HG03103 (cell line): ENCODE measurements around the gene GPR33.

Source experiments
- ATAC-seq: cut with Tn5 transposase; IDR thresholded peaks from one replicate; pipeline ENCODE4 v1.9.1; 2021; ENCODE audit warnings: low read depth; ENCODE audit not compliant: unreplicated experiment

The GPR33 gene, protein sequence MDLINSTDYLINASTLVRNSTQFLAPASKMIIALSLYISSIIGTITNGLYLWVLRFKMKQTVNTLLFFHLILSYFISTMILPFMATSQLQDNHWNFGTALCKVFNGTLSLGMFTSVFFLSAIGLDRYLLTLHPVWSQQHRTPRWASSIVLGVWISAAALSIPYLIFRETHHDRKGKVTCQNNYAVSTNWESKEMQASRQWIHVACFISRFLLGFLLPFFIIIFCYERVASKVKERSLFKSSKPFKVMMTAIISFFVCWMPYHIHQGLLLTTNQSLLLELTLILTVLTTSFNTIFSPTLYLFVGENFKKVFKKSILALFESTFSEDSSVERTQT

DNA sequence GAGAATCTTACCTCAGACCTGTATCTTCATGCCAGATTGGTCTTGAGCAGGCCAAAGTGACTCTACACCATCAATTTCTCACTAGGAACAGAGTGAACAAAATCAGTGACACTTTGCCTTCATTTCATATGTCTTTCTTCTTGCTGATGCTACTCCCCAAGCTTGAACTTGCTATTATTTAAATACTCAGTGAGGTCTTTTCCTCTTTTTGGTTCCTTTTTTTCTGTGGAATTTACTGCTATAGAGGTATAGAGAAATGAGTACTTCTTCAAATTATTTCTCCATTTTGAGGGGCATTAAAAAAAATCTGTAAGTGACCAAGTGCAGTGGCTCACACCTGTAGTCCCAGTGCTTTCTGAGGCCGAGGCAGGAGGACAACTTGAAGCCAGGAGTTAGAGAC lies at the start of gene GPR33:
GPR33 (minus strand) TSS at position 154 of the 400 bp plus-strand sequence. CDS start 4,074 bp downstream, outside the sequence.
- no peak for ATAC-seq

DNA sequence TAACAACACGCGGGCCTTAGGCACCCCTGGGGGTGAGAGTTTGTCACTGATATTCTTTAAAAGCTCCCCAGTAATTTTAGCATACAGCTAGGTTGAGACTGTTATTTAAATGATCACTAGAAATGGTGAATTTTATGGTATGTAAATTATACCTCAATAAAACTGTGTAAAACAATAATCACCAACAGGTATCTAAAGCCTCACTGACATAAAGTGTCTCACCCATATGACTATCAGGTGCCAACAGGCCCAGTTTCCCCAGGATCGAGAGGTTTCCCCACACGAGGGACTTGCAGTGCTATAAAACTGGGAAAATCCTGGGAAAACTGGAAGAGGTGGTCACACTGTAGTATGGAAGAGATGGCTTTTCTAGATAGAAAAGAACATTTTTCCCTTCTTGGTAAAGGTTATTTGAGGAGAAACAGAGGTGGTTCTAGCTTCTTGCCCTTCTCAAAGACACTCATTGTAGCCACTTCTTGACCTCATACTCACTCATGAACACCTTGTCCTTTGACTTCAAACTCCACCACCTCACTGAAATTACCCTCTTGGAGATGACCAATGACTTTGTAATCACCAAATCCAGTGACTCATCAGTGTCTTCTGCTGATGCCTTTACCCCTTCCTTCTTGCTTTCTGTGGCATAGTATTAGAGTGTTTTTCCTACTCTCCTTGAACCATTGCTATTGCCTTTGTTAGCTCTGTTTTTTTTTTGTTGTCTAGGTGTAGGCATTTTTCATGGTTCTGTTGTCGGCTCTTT lies 48.5 kb upstream of the GPR33 start:
- ATAC-seq: no peak

DNA sequence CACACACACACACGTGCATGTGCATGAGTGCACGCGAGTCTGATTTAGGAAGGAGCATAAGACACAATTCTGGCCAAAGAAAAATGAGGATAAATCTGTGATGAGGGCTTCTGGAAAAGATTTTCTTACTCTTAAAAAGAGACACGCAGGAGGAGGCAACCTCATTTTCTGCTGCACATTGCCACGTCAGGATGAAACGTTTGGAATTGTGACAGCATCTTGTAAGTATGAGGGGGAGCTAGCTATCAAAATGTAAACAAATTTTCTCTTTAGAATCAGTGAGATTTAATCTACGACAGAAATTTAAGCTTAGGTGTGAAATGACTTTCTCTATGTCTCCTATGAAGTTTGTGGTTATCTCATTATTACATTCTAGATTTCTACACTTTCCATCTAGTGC lies 42.3 kb upstream of the GPR33 start:
- no peak for ATAC-seq

DNA sequence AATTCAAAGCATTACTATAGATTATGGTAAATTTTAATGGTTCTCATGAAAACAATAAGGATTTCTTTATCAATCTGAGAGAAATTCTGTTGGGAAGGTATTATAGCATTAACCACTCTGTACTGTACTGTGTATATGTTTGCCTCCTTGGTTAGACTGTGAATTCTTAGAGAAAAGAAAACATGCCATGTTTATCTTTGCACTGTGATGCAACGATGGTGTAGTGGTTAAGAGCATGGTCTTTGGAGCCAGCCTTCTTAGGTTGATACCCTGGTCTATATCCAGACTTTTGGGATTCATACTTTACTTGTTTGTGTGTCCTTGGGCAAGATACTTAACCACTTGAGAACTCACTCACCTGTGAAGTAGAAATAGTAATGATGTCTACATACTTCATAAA lies 41.2 kb upstream of the GPR33 start:
- no peak for ATAC-seq

DNA sequence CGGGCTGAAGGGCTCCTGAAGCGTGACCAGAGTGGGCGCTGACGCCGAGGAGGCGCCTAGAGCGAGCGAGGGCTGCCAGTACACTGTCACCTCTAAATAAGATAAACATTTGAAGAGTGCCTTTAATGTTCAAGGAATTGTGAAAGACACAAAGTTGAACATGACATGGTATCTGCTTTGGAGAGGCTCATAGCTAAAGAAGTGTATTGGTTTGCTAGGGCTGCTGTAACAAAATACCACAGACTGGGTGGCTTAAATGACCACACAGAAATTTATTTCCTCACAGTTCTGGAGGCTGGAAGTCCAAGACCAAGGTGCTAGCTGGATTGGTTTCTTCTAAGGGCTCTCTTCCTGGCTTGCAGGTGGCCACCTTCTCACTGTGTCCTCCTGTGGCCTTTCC lies 39.7 kb upstream of the GPR33 start:
- no peak for ATAC-seq

DNA sequence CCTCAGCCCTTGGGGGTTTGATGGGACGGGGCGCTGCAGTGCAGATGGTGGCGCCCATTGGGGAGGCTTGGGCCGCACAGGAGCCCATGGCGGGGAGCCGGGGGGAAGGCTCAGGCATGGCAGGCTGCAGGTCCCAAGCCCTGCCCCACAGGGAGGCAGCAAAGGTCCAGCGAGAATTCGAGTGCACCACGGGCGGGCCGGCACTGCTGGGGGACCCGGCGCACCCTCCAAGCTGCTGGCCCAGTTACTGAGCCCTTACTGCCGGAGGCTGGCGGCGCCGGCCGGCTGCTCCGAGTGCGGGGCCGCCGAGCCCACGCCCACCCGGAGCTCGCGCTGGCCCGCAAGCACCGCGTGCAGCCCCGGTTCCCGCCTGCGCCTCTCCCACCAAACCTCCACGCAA lies 39.2 kb upstream of the GPR33 start:
- ATAC-seq: no peak

DNA sequence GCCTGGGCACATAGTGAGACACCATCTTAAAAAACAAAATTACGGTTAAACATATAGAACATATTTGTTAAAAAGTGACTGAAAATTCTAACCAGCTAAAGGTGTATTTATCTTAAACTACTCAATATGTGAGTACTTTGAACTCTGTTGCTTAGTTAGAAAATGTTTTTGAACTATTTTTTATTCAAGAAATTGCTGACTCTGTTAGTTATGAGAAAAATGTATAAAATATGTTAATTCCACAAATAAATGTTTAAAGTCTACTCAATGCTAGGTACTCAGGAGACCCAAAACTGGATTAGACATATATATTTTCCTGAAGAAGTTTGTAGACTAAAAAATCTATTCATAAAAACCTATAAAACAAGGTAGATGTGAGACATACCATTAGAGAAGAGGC lies 23.0 kb upstream of the GPR33 start:
- no peak for ATAC-seq

DNA sequence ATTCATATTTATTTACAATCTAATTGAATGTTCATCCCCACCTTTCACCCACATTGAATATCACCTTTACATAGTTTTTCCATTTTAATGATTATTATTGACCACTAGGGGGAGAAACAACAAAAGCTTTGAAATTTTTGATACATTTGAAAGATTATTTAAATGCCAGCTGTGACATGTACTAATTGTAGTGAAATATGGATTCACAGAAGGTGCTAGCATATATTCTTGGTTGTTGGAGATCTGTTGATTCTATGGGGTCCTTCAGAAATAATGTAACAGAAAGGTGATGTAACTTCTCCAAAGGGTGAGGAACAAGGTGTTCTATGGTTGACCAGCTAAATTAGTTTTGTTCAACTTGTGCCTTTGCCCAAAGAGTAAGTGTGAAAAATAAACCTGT lies 22.4 kb upstream of the GPR33 start:
- no peak for ATAC-seq

DNA sequence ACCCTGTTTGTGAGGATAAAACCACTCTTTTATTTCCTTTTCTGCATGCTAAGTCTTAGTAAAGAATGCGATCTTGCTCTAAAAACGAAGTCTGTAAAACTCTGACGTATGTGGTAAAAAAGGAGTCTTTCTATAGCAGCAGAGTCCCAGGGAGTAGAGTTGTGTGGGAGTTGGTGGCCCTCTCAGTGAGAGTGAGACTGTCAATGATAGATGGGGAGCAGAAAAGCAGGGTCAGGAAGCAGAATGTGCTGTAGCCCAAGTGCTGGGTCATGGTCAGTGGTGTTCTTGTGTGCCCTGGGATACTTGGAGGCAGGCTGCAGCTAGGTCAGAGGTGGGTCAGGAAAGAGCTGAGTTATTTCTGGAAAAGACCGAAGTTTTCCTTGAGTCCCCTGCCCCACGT lies 20.3 kb upstream of the GPR33 start:
- ATAC-seq: no peak

DNA sequence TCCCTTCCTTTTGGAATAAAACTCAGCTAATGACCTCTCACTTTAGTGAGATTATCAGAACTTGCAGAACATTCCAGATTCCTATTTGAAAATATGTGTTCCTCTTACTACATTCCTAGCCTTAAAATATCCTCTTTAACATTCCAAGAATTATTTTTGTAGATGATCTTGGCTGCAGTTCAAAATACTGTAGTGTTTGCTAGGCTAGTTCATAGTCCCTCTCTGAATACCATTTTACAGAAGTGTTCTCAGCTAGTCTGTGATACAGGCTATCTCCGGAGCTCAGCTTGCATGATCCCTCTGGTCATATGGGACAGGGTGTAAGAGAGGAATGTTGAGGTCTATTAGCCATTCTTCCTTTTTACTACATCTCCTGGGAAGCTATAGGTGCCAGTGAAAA lies 17.6 kb upstream of the GPR33 start:
- no peak for ATAC-seq

DNA sequence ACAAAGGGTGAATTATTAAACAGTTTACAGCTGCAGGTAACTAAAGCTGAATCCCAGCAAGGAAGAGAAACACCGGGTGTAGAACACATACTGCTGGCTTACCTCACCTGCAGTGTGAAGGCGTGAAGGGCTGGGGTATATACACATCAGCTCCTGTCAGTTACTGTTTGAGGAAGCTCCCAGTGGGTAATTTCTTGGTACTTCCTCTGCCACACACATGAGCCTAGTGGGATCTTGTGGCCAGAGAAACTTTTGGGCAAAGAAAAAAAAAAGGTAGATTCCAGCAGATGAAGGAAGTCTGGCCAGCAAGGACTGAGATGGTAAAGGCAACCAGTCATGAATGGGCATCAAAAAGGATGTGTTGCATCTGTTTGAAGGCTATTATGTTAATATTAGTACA lies 14.0 kb upstream of the GPR33 start:
- no peak for ATAC-seq

DNA sequence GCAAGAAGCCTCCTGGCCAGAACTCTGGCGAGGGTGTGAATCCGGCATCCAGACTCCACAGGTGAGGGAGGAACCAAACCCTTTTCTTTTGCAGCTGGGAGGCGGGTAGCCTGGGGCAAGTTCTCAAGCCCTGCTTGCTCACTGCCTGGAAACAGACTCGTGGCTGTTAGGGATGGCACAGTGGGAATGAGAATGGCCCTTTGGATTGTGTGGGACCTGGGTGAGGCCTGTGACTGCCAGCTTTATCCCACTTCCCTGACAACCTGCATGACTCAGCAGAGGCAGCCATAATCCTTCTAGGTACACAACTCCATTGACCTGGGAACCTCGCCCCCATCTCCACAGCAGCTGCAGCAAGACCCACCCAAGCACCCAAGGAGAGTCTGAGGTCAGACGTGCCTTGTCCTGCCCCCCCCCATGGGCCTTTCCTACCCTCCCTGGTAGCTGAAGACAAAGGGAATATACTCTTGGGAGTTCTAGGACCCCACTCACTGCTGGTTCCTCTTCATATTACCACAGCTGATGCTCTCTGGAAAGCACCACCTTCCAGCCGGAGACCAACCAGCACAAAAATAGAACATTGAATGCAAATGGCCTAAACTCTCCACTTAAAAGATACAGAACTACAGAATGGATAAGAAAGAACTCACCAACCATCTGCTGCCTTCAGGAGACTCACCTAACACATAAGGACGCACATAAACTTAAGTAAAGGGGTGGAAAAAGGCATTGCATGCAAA lies 5.1 kb upstream of the GPR33 start:
- no peak for ATAC-seq

DNA sequence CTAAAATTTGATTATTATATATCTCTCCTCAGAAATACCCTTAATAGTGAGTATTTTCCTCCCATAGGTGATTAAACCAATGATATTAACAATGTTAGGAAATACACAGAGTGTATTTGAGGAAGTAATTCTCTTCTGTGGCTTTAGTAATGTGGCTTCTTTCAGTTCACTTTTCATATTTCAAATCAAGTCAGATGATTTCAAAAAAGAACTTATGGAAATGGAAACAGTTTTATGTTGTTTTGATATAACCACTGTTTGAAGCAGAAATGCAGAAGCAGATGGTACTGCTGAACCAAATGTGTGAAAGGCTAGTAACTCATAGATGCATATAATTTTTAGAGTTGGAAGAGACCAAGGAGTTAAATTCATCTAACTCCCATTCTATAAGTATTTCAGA lies 1.9 kb upstream of the GPR33 start:
- peak; percentile 66 for ATAC-seq

DNA sequence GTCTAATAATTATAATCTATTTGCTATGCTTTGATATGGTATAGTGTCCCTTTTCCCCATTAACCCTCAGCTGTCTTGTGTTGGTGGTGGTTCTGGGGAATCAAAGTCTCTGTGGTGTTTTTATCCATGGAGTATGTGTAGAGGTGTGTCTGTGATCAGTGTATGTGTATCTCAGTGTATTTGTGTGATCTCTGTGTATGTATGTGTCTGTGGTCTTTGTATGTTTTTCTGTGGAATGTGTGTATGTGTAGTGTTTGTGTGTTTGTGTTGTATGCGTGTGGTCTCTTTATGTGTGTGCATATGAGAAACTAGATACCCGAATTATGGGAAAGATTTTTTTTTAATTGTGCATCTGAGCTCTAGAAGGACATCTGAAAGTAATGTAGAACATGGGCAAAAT lies 1.1 kb downstream of the GPR33 start:
- no peak for ATAC-seq

DNA sequence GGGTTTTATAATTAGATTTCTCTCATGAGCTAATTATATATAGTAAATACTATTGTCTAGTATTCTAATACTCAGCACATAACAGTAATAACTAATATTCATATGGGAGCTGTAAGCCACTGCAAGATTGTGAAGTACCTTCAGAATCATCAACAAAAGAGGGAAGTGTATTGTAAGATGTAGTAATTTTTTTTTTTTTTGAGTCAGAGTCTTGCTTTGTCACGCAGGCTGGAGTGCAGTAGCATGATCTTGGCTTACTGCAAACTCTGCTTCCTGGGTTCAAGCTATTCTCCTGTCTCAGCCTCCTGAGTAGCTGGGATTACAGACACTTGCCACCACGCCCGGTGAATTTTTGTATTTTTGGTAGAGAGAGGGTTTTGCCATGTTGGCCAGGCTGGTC lies 3.1 kb downstream of the GPR33 start:
- no peak for ATAC-seq

DNA sequence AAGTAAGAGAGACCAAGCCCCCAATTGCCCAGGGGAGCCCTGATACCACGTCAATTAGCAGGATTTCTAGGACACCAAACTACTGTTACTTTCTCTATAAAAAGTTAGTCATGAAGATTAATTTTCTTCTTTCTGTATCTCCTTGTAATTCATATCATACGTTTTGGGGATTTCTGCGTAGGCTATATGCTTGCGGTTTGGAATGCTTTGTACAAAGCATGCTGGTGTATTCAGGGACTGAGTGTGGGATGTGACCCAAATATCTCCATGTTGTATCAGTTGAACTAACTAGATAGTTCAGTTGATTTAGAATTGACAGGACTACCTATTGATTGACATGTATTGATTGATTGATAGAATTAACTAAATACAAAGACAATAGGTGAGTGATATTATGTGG lies 7.7 kb downstream of the GPR33 start:
- no peak for ATAC-seq

DNA sequence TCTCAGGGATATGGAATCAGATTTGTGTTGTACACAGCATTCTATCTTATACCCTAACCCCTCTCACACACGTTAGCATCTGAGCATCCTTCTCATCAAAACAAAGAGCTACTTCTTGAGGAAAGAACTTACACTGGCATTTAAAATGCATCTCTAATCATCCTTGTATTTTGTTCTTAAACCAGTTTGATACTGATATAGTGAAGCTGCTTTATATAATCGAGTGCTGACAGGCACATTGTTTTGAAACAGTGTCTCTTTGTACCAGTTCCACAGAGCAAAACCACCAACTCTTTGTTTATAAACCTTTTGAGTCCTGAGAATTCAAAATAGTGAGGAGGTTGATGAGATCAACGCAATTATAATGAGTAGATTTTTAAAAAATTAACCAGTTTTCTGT lies 8.8 kb downstream of the GPR33 start:
- ATAC-seq: no peak

DNA sequence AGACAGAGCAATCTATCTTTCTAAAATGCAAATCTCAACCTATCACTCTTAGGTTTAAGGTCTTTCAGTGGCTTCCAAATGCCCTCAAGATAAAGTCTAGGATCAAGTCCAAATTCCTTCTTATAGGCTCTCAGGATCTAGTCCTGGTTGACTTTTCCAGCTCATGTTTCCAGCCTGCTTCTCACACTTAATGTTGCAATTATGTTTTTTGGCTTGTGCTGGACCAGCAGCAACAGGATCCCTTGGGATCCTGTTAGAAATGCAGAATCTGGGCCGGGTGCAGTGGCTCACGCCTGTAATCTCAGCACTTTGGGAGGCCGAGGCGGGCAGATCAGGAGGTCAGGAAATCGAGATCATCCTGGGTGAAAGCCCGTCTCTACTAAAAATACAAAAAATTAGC lies 10.6 kb downstream of the GPR33 start:
- ATAC-seq: no peak

DNA sequence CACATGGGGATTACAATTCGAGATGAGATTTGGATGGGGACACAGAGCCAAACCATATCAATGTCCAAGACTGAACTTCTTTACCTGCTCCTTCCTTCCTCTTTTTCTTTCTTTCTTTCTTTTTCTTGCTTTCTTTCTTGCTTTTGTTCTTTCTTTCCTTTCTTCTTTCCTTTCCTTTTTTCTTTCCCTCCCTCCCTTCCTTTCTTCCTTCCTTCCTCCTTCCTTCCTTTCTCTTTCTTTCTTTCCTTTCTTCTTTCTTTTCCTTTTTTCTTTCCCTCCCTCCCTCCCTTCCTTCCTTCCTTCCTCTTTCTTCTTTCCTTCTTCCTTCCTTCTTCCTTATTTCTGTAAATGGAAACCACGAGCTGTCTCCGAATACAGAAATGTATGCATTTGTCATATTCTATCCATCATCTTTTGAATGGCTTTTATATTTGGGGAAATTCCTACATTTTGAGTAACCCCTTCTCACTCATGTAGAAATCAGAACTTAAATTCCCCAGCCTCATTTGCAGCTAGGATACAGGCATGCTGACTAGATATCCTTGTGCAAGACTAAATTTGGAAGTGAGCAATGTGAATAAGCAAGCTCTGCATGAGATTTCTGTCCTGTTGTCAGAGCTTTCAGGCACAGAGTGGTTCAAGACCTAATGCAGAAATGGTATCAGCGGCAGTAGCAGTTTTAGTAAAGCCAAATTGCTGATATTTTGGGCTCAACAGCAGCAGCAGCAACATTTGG lies 11.5 kb downstream of the GPR33 start:
- ATAC-seq: no peak

DNA sequence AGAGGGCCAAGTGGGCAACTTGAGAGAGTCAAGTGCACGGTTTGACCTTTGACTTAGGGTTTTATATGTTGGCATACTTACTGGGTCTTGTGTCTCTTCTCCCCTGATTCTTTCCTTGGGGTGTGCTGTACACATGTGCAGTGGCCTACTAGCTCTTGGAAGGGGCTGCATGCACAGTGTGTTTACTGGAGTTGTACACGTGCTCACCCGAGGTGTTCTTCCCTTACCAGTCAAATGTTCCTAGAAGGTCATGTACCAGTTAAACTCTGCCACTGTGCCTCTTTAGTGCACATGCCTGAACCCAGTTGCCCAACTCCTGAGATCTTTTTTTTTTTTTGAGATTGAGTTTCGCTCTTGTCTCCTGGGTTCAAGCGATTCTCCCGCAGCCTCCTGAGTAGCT lies 21.3 kb downstream of the GPR33 start:
- ATAC-seq: no peak

DNA sequence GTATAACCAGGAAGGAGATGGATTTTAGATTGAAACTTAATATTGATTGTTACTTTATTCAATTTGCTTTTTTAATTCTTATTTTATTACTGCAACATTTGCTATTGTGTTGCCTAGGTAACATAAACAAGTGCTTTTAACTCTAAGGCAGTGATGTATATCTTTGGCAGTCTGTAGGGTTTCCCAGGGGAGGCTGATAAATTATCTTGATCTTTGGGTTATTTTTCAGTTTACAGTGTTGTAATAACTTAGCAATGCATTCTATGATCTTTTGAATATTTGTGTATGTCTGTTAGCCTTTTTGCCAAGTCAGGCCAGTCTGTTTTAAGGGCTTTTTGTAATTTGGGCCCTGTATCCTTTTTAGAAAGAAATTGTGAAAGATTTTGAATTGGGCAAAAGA lies 22.7 kb downstream of the GPR33 start:
- no peak for ATAC-seq
